Kasumi-1 (cell line): ENCODE measurements around the gene FHAD1.

Experiments used
- DNase-seq, 2 experiments: peaks; one replicate each; lab custom pipeline; 2025; lab: John Stamatoyannopoulos, UW

The FHAD1 gene

DNA sequence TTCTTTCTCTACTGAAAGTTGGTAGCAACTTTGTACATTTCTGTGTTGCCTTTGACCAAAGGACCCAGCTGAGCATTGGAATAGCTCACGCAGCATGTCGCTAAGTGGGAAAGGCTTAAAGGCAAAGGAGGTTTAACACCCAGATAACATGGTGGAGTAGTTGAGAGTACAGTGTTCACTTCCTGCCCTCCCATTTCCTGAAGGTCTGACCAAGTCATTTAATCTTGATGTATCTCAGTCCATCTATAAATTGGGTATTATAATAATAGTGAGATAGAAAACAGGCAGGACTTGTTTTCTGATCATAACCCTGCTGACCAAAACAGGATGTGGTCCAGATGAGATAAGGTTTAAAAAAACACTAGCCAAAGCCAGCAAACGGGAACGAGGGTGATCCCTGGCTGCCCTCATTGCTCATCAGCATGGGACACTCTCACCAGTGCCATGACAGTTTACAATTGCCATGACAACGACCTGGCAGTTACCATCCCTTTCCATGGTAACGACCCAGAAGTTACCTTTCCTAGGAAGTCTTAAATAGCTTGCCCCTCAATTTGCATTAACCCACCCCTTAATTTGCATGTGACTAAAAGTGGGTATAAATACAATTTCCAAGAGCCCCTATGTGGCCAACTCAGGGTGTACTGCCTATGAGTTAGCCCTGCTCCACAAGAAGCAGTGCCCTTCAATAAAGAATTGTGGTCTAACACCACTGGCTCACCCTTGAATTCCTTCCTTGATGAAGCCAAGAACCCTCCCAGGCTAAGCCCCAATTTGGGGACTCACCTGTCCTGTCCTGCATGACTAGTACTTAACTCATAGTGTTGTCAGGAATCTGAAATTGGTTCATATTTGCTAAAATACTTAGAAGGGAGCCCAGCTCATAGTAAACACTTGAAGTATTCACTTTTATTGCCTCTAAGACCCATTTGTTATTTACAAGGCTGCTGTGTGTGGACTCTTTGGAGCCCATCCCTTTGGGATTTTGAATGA, 28.4 kb upstream of the FHAD1 start:
- no peak for DNase-seq

GRCh38 chr1:15219280-15220023, 27.6 kb upstream of the FHAD1 start:
- DNase-seq: no peak

DNA sequence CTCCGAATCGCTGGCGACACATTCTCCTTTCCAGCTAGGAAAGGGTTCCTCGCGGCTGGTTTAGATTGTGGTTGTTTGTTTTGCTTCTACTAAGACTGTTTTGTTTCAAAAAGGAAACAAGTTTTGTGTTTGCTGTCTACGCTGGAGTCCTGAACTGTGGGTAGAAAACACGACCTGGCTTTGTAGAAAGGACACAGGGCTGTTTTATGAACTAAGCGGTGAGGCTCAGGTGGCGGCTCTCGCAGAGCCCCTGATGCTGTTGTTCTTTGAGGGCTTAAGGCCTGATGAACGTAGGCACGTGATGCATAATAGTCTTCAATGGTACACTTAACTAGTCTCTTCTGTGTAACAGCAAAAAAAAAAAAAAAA, 27.0 kb upstream of the FHAD1 start:
- no peak for DNase-seq

DNA sequence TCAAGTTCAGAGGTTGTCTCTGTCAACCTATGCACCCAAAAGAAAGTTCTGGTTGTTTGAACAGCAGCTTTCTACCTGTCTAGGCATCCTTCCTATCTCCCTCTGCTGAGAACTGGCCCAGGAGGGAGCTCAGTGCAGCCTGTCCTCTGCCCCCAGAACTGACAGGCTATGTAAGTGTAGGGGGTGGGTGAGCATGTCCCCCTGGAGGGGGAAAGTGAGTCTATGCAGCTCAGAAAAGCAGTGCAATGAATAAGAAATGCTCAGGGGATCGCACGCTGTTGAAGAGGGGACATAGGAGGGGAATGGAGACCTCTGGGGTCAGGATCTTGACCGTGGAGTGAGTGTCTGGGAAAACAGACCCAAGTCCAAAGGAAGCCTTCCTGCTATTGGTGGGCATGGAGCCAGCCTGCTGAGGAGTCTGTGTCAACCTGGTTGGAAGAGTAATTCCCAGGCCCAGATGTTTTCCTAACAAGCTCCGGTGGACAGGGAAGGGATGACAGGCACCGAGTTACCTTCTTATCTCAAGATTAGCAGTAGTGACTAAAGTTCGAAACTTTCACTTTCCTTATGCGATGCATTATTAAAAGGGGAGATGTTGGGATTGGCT, 26.1 kb upstream of the FHAD1 start:
- no peak for DNase-seq

- DNase-seq: no peak
Measured at GRCh38 chr1:15222653-15223303, 24.2 kb upstream of the FHAD1 start.

DNA sequence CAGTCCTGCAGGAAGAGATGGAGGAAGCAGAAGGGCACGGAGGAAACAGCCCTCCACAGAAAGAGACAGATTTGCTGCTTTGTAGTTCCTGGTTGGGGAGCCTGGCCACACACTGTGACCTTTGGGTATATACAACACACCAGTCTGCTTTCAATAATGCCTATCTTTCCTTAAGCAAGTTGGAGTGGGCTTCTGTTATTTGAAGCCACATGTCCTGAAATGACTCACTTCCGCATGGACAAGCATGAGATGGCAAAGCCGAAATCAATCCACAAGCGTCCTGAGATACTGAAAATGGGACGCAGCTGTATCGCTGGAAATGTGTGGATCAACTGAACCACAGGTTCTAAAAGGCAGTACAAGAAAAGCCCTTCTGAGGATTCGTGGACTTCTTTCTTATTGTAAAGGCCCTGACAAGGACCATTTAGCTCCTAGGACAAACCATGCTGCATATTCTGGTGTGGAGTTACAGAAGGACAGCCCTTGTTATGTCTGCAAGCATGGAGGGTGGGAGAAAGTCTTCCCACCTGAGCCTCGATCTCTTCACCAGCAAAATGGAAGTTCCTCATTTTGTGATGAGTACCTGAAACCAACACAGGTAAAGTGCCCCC, 22.7 kb upstream of the FHAD1 start:
- DNase-seq: no peak

GRCh38 chr1:15224974-15225373, 22.0 kb upstream of the FHAD1 start:
- DNase-seq: no peak

DNA sequence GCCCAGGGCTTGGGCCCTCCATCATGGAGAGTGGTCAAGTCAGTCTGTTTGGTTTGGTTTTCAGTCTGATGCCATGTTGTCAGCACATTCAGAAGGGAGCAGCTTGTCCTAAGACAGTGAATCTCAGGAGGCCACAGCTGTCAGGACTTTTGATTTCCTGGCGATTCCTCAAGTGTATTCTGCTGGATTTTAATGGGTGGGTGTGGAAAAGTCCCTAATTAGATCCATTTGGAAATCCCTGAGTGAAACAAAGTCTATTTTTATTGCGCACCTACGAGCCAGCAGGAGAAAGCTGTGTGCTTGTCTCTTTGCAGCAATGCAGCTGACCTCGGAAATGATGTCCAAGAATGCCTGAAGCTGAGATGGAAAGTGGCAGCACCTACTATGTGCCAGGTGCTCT, 21.6 kb upstream of the FHAD1 start:
- DNase-seq: no peak

DNA sequence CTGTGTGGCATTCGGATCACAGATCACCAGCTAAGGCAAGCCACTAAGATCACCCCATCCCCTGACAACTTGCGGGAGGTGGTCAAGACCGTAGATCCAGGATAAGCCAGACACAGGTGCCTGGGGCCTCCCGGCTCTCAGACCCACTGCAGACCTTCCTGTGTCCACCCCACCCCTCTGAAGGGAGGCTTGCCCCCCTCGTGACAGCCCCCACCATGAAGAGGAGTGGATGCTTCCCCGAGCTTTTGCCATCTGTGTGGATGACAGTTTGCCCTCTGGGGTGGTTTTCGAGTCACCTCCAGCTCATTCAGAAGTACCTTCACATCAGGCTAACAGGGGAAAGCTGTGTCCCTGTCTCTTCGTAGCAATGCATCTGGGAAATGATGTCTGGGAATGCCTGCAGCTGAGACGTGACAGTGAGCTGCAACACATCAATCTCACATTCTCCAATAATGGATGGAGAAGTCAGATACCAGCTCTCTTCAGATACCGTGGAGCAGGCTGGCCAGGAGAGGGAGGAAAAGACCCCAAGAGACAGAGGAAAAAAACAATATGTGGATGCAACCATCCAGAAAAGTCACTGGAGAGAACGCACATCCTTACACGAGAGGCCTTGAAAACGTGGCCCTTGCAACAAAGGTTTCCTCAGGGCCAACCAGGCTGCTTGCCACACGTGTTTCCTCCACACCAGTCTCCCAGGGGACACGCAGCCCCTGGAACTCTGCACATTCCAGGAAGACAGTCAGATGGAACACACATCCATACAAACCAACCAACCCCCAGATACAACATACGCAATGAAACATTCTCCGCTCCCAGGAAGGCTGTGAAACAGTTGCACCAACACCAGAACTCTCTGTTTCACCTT, 20.4 kb upstream of the FHAD1 start:
- DNase-seq: no peak

GRCh38 chr1:15229707-15230131, 17.3 kb upstream of the FHAD1 start:
- DNase-seq: no peak

DNA sequence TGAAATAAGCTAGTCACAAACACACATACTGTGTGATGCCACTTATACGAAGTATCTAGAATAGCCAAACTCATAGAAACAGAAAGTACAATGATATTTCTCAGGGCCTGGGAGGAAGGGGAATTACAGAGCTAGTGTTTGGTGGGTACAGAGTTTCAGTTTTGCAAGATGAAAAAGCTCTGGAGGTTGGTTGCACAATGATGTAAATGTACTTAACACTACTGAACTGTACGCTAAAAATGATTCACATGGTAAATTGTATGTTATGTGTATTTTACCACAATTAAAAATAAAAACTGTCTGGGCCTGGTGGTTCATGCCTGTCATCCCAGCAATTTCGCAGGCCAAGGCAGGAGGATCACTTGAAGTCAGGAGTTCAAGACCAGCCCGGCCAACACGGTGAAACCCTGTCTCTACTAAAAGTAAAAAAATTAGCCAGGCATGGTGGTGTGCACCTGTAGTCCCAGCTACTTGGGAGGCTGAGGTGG, 15.3 kb upstream of the FHAD1 start:
- no peak for DNase-seq

DNA sequence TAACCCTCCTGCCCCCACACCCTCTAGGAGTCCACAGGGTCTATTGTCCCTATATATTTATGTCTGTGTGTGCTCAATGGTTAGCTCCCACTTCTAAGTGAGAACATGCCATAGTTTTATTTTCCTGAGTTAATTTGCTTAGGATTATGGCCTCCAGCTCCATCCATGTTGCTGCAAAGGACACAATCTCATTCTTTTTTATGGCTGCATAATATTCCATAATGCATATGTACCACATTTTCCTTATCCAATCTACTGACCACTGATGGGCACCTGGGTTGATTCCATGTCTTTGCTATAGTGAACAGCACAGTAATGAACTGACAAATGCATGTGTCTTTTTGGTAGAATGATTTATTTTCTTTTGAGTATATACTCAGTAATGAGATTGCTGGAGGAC, 13.3 kb upstream of the FHAD1 start:
- DNase-seq: no peak

GRCh38 chr1:15236321-15236721, 10.7 kb upstream of the FHAD1 start:
- no peak for DNase-seq

- DNase-seq: no peak
Measured at GRCh38 chr1:15236746-15237145, 10.3 kb upstream of the FHAD1 start.

DNA sequence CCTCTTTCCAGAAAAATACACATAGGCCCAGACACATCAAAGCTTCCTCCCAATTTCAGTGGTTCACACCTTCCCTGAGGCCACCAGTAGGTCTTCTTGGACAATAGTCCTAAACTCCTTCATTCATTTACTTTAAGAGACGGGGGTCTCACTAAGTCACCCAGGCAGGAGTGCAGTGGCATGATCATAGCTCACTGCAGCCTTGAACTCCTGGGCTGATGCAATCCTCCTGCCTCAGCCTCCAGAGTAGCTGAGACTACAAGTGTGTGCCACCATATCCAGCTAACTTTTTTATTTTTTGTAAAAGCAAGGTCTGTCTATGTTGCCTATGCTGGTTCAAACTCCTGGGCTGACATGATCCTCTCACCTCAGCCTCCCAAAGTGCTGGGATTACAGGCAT, 8.2 kb upstream of the FHAD1 start:
- no peak for DNase-seq

DNA sequence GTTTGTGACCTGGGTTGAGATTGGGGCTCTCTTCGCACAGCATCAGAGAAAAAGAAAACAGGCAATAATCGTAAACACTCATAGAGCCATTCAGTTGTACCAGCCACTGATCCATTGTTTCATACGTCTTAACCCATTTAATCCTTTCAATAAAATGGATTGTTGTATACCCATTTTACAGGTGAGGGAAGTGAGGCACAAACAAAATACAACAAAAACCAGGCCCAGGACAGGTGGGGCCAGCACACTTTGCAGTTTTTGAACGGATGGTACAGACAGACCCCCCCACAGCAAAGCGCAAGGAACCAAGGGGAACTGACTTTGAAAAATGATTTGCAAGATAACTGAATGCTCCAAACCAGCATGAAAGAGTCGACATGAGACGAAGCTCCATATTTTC, 4.3 kb upstream of the FHAD1 start:
- no peak for DNase-seq

GRCh38 chr1:15243275-15244043, 3.6 kb upstream of the FHAD1 start:
- DNase-seq: no peak

DNA sequence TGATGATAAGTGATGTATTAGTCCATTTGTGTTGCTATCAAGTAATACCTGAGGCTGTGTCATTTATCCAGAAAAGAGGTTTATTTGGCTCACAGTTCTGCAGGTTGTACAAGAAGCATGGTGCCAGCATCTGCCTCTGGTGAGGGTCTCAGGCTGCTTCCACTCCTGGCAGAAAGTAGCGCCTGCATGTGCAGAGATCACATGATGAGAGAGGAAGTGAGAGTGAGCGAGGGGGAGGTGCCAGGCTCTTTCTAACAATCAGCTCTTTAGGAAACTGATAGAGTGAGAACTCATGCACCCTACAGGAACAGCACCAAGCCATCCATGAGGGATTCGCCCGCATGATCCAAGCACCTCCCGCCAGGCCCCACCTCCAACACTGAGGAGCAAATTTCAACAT, 2.2 kb upstream of the FHAD1 start:
- DNase-seq: no peak

- peak; percentile 25 to 29 for DNase-seq
Measured at GRCh38 chr1:15245593-15246360, 1.2 kb upstream of the FHAD1 start.
